ENCODE results near the gene NSG1.
"Not testable (repeated sequence)": the region's sequence is repeated elsewhere in the genome, so short reads cannot be mapped to it uniquely, and the experiment has no call there.

NSG1 gene

GRCh38 chr4:4417886-4418285 is 31.0 kb downstream of the NSG1 start:
- DNase-seq: no peak

GRCh38 chr4:4418676-4419390 is 31.9 kb downstream of the NSG1 start:
- DNase-seq: no peak

GRCh38 chr4:4419896-4420295 is 33.0 kb downstream of the NSG1 start:
- no peak for DNase-seq

- DNase-seq: no peak
Measured at GRCh38 chr4:4420421-4420820, 33.5 kb downstream of the NSG1 start.

- DNase-seq: no peak
Measured at GRCh38 chr4:4421356-4421755, 34.5 kb downstream of the NSG1 start.

- DNase-seq: not testable (repeated sequence)
Measured at GRCh38 chr4:4422117-4422516, 35.2 kb downstream of the NSG1 start.

- no peak for DNase-seq
Measured at GRCh38 chr4:4422856-4423499, 36.1 kb downstream of the NSG1 start.

- DNase-seq: no peak
Measured at GRCh38 chr4:4423706-4424498, 37.0 kb downstream of the NSG1 start.

GRCh38 chr4:4424499-4425115 is 37.7 kb downstream of the NSG1 start:
- DNase-seq: no peak

- no peak for DNase-seq
Measured at GRCh38 chr4:4425119-4425690, 38.3 kb downstream of the NSG1 start.

- no peak for DNase-seq
Measured at GRCh38 chr4:4425696-4426095, 38.8 kb downstream of the NSG1 start.

- DNase-seq: no peak
Measured at GRCh38 chr4:4426511-4427120, 39.7 kb downstream of the NSG1 start.

- DNase-seq: no peak
Measured at GRCh38 chr4:4427121-4427870, 40.4 kb downstream of the NSG1 start.

- no peak for DNase-seq
Measured at GRCh38 chr4:4427886-4428285, 41.0 kb downstream of the NSG1 start.

GRCh38 chr4:4428966-4429875 is 42.3 kb downstream of the NSG1 start:
- no peak for DNase-seq

GRCh38 chr4:4430492-4431195 is 43.7 kb downstream of the NSG1 start:
- DNase-seq: peak; percentile 52

GRCh38 chr4:4432341-4433125 is 45.6 kb downstream of the NSG1 start:
- DNase-seq: no peak

- no peak for DNase-seq
Measured at GRCh38 chr4:4433941-4434340, 47.0 kb downstream of the NSG1 start.

- no peak for DNase-seq
Measured at GRCh38 chr4:4436244-4436823, 49.4 kb downstream of the NSG1 start.
